ENCODE data around the gene GMPR2.
A peak's percentile ranks its signal among the peaks of the same experiment; 100 is the strongest.

Gene GMPR2

DNA sequence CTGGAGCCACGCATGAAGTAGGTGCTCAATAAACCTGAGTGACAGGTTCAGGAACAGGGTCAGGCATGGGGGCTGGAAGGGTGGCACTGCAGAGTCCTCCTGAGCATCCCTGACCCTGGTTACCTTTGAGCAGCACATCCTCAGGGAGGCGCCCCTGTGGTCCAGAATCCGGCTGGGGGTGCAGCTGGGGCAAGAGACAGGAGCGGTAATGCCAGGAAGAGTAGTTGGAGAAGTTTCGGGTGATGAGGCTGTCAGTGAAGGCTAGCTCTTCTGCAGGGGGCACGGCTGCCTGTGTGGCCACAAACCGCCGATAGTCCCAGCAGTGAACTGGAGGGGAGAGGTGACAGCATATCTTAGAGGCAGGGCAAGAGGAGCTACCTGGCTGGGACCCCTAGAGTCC is 36.6 kb downstream of the GMPR2 start:
- no peak overlapping the region for H3K4me3 ChIP-seq (ENCODE audit: low read depth, low read length)
- TF ChIP-seq, protein P1, sequence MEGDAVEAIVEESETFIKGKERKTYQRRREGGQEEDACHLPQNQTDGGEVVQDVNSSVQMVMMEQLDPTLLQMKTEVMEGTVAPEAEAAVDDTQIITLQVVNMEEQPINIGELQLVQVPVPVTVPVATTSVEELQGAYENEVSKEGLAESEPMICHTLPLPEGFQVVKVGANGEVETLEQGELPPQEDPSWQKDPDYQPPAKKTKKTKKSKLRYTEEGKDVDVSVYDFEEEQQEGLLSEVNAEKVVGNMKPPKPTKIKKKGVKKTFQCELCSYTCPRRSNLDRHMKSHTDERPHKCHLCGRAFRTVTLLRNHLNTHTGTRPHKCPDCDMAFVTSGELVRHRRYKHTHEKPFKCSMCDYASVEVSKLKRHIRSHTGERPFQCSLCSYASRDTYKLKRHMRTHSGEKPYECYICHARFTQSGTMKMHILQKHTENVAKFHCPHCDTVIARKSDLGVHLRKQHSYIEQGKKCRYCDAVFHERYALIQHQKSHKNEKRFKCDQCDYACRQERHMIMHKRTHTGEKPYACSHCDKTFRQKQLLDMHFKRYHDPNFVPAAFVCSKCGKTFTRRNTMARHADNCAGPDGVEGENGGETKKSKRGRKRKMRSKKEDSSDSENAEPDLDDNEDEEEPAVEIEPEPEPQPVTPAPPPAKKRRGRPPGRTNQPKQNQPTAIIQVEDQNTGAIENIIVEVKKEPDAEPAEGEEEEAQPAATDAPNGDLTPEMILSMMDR (conservative IDR thresholded peaks at IDR 0.05; ENCODE audit: low read depth, low read length): no peak
- no peak for DNase-seq (ENCODE audit: low read depth)

DNA sequence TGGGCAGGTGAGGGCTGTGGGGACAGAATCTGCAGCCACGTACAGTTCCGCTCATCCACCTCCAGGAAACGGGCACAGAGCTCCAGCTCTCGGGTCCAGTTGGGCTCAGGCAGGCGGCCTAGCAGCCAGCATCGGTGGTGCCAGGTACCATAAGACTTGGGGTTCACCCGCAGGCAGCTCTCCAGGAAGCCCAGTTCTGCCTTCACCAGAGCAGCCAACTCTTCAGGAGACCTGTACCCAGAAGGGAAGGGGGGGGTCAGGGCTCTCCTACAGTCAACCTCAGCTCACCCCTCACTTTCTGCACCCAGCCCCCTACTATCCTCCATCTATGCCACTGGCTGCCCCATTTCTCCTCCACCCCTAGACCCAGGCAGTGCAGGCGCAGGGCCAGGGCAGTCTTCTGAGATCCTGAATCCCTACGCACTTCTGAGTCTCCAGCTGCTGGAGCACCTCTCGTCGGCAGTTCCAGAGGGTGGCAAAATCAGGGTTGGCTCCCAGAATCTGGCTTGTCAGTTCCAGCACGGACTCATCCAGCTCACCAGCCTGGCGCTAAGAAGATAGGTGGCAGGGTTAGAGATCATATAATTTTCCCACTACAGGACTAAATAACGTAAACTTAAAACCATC is 37.3 kb downstream of the GMPR2 start:
- no peak overlapping the region for H3K4me3 ChIP-seq (ENCODE audit: low read depth, low read length)
- DNase-seq (ENCODE audit: low read depth): no peak
- TF ChIP-seq, protein P1 (conservative IDR thresholded peaks at IDR 0.05; ENCODE audit: low read depth, low read length): no peak

DNA sequence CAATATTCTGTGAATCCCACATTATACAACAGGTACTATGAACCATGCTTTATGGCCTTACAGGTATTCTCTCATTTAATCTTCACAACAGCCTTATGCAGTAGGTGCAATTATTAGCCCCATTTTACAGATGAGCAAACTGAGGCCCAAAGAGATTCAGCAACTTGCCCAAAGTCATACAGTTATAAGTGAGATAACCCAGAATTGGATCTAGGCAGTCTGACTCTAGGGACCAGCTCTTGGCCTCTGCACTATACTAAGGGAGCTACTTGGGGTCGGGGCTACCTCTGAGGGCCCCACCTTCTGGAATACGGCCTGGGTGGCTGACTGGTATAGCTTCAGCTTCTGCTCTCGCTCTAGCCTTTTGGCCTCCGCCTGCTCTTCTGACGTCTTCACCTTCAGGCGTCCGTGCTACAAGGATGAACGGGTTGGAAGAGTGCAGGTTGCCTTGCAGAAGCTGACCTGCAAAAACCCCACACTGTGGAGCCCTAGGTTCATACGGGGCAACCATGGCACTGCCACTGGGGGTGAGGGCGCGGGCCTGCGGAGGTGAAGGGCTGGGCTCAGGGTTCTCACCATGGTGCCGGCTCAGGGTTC is 37.9 kb downstream of the GMPR2 start:
- no peak for DNase-seq (ENCODE audit: low read depth)
- TF ChIP-seq, protein P1 (conservative IDR thresholded peaks at IDR 0.05; ENCODE audit: low read depth, low read length): no peak
- H3K4me3 ChIP-seq (ENCODE audit: low read depth, low read length): peak overlapping the region; percentile 98

DNA sequence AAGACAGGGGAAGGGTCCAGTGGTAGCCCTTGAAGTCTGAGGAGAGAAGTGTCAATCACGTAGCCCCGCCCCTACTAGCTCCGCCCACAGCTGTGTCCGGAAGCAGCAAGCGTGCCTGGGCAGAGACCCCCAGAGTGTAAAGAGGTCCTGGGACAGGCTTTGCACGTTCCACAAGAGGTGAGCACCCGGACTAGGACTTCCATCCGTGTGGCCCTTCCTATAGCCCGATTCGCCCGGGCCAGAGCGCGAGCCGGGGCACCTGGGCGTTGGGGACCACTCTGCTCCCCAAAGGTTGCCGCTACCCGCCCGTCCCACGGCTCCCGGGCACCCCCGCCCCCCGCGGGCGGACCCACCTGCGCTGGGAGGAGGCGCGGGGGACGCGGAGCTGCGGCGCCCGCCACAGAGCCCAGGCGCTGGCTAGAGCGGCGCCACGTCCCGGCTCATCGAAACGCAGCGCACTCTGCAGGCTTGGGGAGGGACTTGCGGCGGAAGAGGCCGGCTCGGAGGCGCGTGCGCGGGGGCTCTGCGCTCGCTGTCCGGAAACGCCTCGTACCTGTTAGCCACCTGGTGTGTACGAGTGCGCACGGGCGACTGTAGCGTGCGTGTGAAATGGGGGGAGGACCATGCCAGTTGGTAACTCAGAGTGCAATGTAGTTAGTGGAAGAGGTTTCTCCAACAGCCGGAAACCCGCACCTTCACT is 38.6 kb downstream of the GMPR2 start, which contains the start of gene RABGGTA:
TSS of gene RABGGTA (minus strand) at position 464 of the 700 bp plus-strand sequence. CDS start 482 bp downstream, outside the sequence.
- peak within 1 kb of the TSS; percentile 98 for H3K4me3 ChIP-seq (ENCODE audit: low read depth, low read length)
- TF ChIP-seq, protein P1 (conservative IDR thresholded peaks at IDR 0.05; ENCODE audit: low read depth, low read length): peak; percentile 70
- DNase-seq (ENCODE audit: low read depth): peak; percentile 90

DNA sequence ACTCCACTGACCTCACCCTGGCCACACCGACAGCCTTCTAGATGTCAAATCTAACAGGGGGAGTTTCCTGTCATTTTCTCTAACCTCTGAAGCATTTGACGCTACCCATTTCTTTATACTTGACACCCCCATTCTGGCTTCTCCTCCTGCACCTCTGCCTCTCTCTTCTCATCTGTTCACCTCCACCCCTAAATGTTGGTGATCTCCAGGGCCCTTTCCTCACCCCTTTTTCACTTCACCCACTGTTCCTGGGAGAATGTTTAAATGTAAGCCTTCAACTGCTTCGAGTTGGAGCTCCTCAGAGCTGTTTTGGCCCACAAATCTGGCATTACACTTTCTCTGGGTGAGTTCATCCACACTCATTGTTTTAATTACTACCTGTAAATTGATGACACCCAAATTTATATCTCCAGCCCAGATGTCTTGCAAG is 39.1 kb downstream of the GMPR2 start:
- TF ChIP-seq, protein P1 (conservative IDR thresholded peaks at IDR 0.05; ENCODE audit: low read depth, low read length): no peak
- no peak for DNase-seq (ENCODE audit: low read depth)
- peak overlapping the region; percentile 98 for H3K4me3 ChIP-seq (ENCODE audit: low read depth, low read length)

DNA sequence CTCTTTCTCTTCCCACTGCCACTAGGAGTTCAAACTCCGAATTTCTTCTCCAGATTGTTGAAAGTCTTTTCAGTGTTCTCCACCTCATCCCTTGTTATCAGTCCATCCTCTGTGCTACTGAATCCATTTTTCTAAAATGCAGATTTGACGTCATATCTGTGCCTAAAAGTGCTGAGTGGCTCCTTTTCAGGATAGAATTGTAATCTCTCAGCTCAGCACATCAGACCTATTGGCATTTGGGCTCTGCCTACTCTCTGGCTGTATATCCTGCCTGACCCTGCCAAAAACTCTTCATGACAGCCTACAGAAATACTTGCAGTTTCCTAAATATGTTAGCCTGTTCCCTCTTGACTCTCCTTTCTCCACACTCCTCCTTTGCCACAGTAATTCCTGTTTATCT is 39.7 kb downstream of the GMPR2 start:
- no peak for DNase-seq (ENCODE audit: low read depth)
- no peak overlapping the region for H3K4me3 ChIP-seq (ENCODE audit: low read depth, low read length)
- TF ChIP-seq, protein P1 (conservative IDR thresholded peaks at IDR 0.05; ENCODE audit: low read depth, low read length): no peak

Measured in choroid plexus epithelial cell (primary cell).